ENCODE data around the gene CHSY1. TPM values are rescaled to one million over a fixed set of nuclear protein-coding genes. Genes with fewer than 3 reads are reported as not detected.

Gene CHSY1
- total and polyA plus RNA-seq, 2 of the 13 experiments (the other 11 are each of a cell fraction or from before 2014, with no cell fraction given), result 13.3 to 13.7 TPM

GRCh38 chr15:101277038-101277822, 25.4 kb upstream of the CHSY1 start, which contains the start of gene SELENOS (continued):
- no peak for TF ChIP-seq LRRFIP1 (CRISPR knock-in tag; conservative IDR thresholded peaks at IDR 0.05)
- TF ChIP-seq, protein P1, sequence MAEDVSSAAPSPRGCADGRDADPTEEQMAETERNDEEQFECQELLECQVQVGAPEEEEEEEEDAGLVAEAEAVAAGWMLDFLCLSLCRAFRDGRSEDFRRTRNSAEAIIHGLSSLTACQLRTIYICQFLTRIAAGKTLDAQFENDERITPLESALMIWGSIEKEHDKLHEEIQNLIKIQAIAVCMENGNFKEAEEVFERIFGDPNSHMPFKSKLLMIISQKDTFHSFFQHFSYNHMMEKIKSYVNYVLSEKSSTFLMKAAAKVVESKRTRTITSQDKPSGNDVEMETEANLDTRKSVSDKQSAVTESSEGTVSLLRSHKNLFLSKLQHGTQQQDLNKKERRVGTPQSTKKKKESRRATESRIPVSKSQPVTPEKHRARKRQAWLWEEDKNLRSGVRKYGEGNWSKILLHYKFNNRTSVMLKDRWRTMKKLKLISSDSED (CRISPR knock-in tag; IDR thresholded peaks at IDR 0.05), result 0 out of 2 replicates have a peak, but pooled peaks have one; percentile 53
- TF ChIP-seq, protein P2, sequence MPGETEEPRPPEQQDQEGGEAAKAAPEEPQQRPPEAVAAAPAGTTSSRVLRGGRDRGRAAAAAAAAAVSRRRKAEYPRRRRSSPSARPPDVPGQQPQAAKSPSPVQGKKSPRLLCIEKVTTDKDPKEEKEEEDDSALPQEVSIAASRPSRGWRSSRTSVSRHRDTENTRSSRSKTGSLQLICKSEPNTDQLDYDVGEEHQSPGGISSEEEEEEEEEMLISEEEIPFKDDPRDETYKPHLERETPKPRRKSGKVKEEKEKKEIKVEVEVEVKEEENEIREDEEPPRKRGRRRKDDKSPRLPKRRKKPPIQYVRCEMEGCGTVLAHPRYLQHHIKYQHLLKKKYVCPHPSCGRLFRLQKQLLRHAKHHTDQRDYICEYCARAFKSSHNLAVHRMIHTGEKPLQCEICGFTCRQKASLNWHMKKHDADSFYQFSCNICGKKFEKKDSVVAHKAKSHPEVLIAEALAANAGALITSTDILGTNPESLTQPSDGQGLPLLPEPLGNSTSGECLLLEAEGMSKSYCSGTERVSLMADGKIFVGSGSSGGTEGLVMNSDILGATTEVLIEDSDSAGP (CRISPR knock-in tag; IDR thresholded peaks at IDR 0.05; ENCODE audit: borderline replicate concordance), result peak; percentile 66; the same call in 1 of the 2 replicates
- TF ChIP-seq HNRNPK (IDR thresholded peaks at IDR 0.05; ENCODE audit: low read depth, low read length, poor library complexity, severe bottlenecking), result no peak
- TF ChIP-seq PAF1 (CRISPR knock-in tag; IDR thresholded peaks at IDR 0.05), result no peak
- TF ChIP-seq, protein P3, sequence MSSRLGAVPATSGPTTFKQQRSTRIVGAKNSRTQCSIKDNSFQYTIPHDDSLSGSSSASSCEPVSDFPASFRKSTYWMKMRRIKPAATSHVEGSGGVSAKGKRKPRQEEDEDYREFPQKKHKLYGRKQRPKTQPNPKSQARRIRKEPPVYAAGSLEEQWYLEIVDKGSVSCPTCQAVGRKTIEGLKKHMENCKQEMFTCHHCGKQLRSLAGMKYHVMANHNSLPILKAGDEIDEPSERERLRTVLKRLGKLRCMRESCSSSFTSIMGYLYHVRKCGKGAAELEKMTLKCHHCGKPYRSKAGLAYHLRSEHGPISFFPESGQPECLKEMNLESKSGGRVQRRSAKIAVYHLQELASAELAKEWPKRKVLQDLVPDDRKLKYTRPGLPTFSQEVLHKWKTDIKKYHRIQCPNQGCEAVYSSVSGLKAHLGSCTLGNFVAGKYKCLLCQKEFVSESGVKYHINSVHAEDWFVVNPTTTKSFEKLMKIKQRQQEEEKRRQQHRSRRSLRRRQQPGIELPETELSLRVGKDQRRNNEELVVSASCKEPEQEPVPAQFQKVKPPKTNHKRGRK (CRISPR knock-in tag; IDR thresholded peaks at IDR 0.05), result no peak
- 0 out of 2 replicates have a peak, but pooled peaks have one; percentile 7 for TF ChIP-seq ZNF335 (CRISPR knock-in tag; IDR thresholded peaks at IDR 0.05)
- TF ChIP-seq TEAD2 (CRISPR knock-in tag; IDR thresholded peaks at IDR 0.05), result no peak
- TF ChIP-seq, protein P4, sequence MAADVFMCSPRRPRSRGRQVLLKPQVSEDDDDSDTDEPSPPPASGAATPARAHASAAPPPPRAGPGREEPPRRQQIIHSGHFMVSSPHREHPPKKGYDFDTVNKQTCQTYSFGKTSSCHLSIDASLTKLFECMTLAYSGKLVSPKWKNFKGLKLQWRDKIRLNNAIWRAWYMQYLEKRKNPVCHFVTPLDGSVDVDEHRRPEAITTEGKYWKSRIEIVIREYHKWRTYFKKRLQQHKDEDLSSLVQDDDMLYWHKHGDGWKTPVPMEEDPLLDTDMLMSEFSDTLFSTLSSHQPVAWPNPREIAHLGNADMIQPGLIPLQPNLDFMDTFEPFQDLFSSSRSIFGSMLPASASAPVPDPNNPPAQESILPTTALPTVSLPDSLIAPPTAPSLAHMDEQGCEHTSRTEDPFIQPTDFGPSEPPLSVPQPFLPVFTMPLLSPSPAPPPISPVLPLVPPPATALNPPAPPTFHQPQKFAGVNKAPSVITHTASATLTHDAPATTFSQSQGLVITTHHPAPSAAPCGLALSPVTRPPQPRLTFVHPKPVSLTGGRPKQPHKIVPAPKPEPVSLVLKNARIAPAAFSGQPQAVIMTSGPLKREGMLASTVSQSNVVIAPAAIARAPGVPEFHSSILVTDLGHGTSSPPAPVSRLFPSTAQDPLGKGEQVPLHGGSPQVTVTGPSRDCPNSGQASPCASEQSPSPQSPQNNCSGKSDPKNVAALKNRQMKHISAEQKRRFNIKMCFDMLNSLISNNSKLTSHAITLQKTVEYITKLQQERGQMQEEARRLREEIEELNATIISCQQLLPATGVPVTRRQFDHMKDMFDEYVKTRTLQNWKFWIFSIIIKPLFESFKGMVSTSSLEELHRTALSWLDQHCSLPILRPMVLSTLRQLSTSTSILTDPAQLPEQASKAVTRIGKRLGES (CRISPR knock-in tag; IDR thresholded peaks at IDR 0.05; ENCODE audit: borderline replicate concordance), result no peak
- no peak for TF ChIP-seq NFATC3 (CRISPR knock-in tag; IDR thresholded peaks at IDR 0.05)
- TF ChIP-seq MZF1 (CRISPR knock-in tag; IDR thresholded peaks at IDR 0.05; ENCODE audit: borderline replicate concordance), result no peak
- TF ChIP-seq GABPA (IDR thresholded peaks at IDR 0.05; ENCODE audit: low read depth, low read length), result peak; percentile 70
- no peak for TF ChIP-seq GABPA (CRISPR knock-in tag; IDR thresholded peaks at IDR 0.05; ENCODE audit: low read depth)
- TF ChIP-seq ZNF605 (CRISPR knock-in tag; IDR thresholded peaks at IDR 0.05), result peak; percentile 42; the same call in 1 of the 2 replicates
- TF ChIP-seq GLI4 (CRISPR knock-in tag; IDR thresholded peaks at IDR 0.05; ENCODE audit: borderline replicate concordance), result no peak
- no peak for TF ChIP-seq RXRA (CRISPR knock-in tag; IDR thresholded peaks at IDR 0.05)
- 0 out of 2 replicates have a peak, but pooled peaks have one; percentile 29 for TF ChIP-seq ZNF546 (CRISPR knock-in tag; conservative IDR thresholded peaks at IDR 0.05)

All from HepG2 (cell line).